Right ventricle myocardium superior (tissue), 1 donor: ENCODE data around the gene MDM4. TPM values are rescaled to one million over a fixed set of nuclear protein-coding genes. Genes with fewer than 3 reads are reported as not detected.

Experiments used
- ATAC-seq: fragments of 200-7000 bp; cut with Tn5 transposase; one replicate; pipeline ENCODE4 v1.9.1; 2020; ENCODE audit warnings: mild to moderate bottlenecking; ENCODE audit not compliant: poor library complexity
- DNase-seq: peaks from one replicate; pipeline ENCODE4 v3.0.0-alpha.2; 2020
- intact Hi-C: fragments of 100-400 bp; cut with DNase I; formaldehyde crosslinking; loops from one replicate; pipeline ENCODE4 v1.11.2; 2022
- total RNA-seq: library from RNA; stranded (reverse); fragmentation: NEBNext Ultra II Directional; extraction: Animal tissue kit (Norgen Biotek cat#: 25700); gene quantifications from one replicate; pipeline ENCODE4 v1.2.1, GENCODE V29; 2021
- donor health status: DM: no; HTN: yes; CAD: no; lungs with severe emphysema.

Gene MDM4
- total RNA-seq, 1 donor from 2014 or later: 24.2 TPM

- ATAC-seq: no peak
- no peak for DNase-seq
- intact Hi-C loops: no loop called here
Measured at GRCh38 chr1:204584699-204585372, 68.6 kb downstream of the MDM4 start.

- intact Hi-C loops: no loop called here
- DNase-seq (no peak), ATAC-seq (no peak)
Measured at GRCh38 chr1:204587621-204588020, 71.4 kb downstream of the MDM4 start.

DNA sequence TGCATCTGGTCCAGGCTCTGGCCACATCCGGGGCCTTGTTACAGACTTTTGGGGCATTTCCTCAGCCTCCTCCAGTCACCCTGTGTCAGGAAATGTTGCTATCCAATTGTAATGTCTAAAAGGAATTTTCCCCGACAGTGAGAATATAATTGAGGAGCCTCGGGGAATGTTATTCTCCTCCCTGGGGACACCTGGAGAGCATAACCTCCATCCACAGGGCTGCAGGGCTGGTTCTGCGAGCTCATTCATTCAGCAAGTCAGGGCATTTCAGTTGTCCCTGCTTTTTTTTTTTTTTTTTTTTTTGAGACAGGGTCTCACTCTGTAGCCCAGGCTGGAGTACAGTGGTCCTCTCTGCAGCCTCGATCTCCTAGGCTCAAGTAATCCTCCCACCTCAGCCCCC is 72.6 kb downstream of the MDM4 start:
- intact Hi-C loops: no loop called here
- no peak for ATAC-seq
- no peak for DNase-seq

GRCh38 chr1:204589409-204590038 is 73.3 kb downstream of the MDM4 start:
- intact Hi-C loops: no loop called here
- no peak for DNase-seq
- no peak for ATAC-seq

DNA sequence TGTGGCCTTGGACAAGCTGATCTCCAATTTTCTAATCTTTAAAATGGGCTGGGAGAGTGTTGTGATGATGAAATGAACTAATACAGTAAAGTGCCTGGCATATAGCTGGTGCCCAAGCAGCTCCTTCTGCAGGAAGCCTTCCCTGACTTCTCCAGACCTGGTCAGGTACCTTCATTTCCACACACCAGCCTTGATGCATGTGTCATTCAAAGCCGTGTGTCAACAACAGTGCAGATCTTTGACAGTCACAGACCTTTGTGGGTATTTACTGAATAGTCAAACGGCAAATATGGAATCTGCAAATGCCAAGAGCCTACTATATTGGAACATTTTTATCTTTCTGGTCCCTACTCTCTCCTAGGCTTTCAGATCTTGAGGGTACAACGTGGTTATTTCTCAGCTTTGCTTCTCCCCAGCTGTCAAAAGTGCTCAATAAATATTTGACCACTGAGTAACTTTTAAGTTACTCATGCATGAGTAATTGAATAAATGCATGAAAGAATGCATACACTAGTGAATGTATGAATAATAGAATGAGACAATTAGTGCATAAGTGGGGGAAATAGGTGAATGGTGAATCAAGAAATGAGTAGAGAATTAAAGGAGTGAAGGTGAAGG is 75.4 kb downstream of the MDM4 start:
- DNase-seq (no peak), ATAC-seq (no peak)
- intact Hi-C loops: no loop called here

GRCh38 chr1:204592246-204592948 is 76.2 kb downstream of the MDM4 start:
- no peak for DNase-seq

GRCh38 chr1:204598319-204598969 is 82.2 kb downstream of the MDM4 start:
- intact Hi-C loops: no loop called here
- ATAC-seq (no peak), DNase-seq (no peak)

More at GRCh38 chr1:204592246-204592948, 76.2 kb downstream of the MDM4 start:
- intact Hi-C loops: no loop called here
- ATAC-seq: no peak

GRCh38 chr1:204599098-204599497 is 82.9 kb downstream of the MDM4 start:
- intact Hi-C loops: no loop called here
- DNase-seq: no peak
- ATAC-seq: no peak

DNA sequence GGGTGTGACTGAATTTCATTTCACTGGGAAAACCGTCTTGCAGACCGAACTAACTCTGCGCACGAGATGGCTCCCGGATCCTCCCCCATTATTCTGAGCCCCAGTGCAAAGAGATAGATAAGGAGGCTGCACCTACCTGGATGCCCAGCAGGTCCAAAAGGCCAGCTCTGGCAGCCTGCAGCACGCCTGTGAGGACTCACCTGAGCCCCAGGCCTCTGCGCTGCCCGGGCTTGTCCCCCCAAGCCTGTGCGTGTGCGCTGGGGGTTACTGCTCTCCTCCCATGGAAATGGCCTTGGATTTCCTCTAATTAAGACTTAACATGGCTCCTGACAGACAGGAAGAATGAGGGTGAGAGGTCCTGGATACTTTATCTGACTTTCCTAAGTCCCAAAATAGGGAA is 83.4 kb downstream of the MDM4 start:
- ATAC-seq (no peak), DNase-seq (no peak)
- intact Hi-C loops: no loop called here

GRCh38 chr1:204600203-204600602 is 84.0 kb downstream of the MDM4 start:
- no peak for DNase-seq
- no peak for ATAC-seq
- intact Hi-C loops: no loop called here

GRCh38 chr1:204600968-204601367 is 84.8 kb downstream of the MDM4 start:
- no peak for ATAC-seq
- intact Hi-C loops: no loop called here
- DNase-seq: no peak

DNA sequence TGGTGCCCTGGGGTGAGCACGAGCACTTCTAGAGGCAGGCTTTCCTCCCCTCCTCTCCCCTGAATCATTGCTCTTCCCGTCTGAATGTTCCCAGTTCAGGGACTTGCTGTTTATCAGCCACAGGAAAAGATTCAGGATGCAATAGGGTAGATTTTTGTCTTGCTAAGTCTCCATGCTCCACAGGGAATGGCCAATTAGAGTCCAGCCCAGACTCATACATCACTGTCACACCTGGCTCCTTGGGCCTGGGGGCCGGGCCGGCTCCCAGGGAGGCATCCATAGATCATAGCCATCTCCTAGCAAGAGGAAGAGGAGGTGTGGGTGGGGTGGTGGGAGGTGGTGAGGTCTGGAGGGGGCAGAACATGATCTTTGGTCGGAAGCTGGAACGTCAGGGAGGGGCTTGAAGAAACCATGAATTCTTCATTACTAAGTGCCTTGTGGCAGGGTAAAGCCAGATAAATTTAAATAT is 85.9 kb downstream of the MDM4 start:
- no peak for DNase-seq
- intact Hi-C loops: no loop called here

GRCh38 chr1:204602871-204603542 is 86.8 kb downstream of the MDM4 start:
- no peak for ATAC-seq
- intact Hi-C loops: no loop called here
- no peak for DNase-seq

More for the DNA sequence above, 85.9 kb downstream of the MDM4 start:
- ATAC-seq: no peak

GRCh38 chr1:204605791-204606190 is 89.6 kb downstream of the MDM4 start:
- intact Hi-C loops: no loop called here
- ATAC-seq (no peak), DNase-seq (no peak)

Other genes starting within 250 kb of the MDM4 start
- 20.0 TPM for gene PLEKHA6, start 156.5 kb upstream of the MDM4 start, total RNA-seq
- gene PPP1R15B, start 104.6 kb upstream of the MDM4 start, total RNA-seq: 19.7 TPM
- gene PIK3C2B, start 21.6 kb upstream of the MDM4 start, total RNA-seq: 17.7 TPM
- gene LRRN2, start 169.3 kb downstream of the MDM4 start, total RNA-seq: 1.7 TPM